Measurements from ENCODE around the gene THAP8.

THAP8 gene

DNA sequence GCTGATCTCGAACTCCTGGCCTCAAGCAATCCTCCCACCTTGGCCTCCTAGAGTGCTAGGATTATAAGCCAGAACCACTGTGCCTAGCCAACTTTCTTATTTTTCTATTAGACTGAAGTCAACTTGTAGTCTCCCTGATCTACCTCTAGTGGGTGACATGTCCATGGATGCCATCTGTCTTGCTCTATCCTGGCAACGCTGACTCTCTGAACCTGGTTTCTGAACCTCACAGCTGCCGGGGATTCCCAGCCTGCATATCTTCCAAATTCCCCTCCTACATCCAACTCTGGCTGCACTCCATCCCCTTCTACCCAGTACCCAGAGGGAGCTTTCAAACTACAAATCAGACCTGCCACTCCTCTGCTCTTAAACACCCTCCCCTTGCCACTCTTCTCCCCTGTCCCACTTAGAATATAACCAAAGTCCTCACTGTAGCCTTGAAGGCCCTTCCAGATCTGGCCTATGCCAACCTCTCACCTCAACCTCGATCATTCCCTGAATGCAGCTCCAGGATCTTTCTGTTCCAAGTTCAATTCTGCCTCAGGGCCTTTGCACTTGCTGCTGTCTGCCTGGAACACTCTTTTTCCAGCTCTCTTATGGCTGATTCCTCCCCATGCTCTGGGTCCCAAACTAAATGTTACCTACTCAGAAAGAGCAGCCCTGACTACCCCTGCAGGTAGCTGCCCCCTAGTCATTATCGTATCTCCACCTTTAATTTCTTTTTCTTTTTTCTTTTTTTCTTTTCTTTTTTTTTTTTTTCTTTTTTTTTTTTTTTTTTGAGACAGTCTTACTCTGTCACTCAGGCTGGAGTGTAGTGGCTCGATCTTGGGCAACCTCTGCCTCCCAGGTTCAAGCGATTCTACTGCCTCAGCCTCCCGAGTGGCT is 23.6 kb downstream of the THAP8 start:
- TF ChIP-seq, protein P1, sequence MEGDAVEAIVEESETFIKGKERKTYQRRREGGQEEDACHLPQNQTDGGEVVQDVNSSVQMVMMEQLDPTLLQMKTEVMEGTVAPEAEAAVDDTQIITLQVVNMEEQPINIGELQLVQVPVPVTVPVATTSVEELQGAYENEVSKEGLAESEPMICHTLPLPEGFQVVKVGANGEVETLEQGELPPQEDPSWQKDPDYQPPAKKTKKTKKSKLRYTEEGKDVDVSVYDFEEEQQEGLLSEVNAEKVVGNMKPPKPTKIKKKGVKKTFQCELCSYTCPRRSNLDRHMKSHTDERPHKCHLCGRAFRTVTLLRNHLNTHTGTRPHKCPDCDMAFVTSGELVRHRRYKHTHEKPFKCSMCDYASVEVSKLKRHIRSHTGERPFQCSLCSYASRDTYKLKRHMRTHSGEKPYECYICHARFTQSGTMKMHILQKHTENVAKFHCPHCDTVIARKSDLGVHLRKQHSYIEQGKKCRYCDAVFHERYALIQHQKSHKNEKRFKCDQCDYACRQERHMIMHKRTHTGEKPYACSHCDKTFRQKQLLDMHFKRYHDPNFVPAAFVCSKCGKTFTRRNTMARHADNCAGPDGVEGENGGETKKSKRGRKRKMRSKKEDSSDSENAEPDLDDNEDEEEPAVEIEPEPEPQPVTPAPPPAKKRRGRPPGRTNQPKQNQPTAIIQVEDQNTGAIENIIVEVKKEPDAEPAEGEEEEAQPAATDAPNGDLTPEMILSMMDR (IDR thresholded peaks at IDR 0.05; ENCODE audit: control insufficient read depth, insufficient read depth, low read depth, low read length, missing control alignments): peak; percentile 35
- DNase-seq (ENCODE audit: low read depth): no peak
- no peak overlapping the region for H3K4me3 ChIP-seq (ENCODE audit: control insufficient read depth, low read depth, low read length)

DNA sequence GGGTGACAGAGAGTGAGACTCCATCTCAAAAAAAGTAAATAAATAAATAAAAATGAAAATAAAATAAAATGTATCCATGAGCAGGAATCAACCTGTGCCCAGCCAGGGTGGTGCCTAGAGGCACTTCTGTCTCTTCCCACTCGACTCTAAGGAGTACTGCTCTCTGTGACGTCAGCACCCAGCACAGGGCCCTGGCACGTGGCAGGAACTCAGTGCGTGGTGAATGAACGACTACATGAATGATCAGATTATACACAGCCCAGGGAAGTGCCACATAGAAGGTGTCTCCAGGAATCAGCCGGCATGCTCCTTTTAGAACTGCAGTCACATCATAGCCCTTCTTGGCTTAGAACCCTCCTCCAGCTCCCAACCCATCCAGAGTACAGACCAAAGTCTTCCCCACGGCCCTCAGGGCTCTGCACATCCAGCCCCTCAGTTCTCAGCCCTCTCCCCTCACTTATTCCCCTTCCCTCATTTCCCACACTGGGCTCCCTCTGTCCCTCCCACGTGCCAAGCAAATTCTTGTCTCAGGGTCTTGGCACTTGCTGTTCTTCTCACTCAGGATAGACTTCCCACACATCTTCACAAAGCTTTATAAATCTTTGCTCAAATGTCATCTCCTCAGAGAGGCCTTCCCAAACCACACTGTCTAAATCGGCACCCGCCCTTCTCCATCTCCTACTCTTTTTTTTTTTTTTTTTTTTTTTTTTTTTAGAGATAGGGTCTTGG is 25.6 kb downstream of the THAP8 start:
- TF ChIP-seq, protein P1 (IDR thresholded peaks at IDR 0.05; ENCODE audit: control insufficient read depth, insufficient read depth, low read depth, low read length, missing control alignments): no peak
- no peak overlapping the region for H3K4me3 ChIP-seq (ENCODE audit: control insufficient read depth, low read depth, low read length)
- no peak for DNase-seq (ENCODE audit: low read depth)

DNA sequence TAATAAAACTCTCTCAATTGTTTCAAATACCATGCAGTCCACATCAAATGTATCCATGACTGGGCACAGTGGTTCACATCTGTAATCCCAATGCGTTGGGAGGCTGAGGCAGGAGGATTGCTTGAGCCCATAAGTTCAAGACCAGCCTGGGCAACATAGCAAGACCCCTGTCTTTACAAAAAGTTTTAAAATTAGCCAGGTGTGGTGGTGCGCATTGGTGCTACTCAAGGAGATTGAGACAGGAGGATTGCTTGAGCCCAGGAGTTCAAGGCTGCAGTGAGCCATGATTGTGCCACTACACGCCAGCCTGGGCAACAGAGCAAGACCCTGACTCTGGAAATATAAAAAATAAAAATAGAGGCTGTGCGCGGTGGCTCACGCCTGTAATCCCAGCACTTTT is 26.4 kb downstream of the THAP8 start:
- H3K4me3 ChIP-seq (ENCODE audit: control insufficient read depth, low read depth, low read length): no peak overlapping the region
- no peak for DNase-seq (ENCODE audit: low read depth)
- TF ChIP-seq, protein P1 (IDR thresholded peaks at IDR 0.05; ENCODE audit: control insufficient read depth, insufficient read depth, low read depth, low read length, missing control alignments): no peak

DNA sequence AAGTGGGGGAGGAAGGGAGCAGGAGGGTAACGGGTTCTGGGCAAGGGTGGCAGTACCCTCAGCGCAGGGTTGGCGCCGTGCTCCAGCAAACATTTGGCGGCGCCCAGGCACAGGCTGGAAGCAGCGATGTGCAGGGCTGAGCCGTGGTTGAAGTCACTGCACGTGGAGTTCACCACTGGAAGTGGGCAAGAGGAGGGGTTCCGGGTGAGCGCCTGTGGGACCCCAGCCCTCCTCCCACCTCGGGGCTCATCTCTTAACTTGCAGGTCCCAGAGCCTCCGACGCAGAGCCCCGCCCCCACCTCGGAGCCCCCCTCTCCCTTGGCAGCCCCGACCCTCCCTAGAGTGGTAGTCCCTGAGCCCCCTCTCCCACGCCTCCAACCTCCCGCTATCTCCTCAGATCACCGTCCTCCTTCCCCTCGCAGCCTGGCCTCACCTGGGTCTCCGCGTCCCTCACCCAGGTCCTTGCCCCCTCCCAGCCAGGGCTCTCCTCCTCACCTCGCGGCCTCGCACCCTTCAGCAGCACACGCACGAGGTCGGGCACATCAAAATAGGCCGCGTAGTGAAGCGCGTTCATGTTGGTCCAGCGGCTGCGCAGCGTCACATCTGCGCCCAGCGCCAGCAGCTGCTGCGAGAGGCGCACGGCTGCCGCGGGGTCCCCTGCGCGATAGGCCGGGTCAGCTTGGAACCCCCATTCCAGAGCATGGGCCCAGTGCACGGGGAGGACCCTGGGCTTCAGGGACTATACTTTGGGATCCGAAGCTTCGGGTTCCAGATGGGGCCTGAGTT is 27.8 kb downstream of the THAP8 start:
- TF ChIP-seq, protein P1 (IDR thresholded peaks at IDR 0.05; ENCODE audit: control insufficient read depth, insufficient read depth, low read depth, low read length, missing control alignments): no peak
- no peak overlapping the region for H3K4me3 ChIP-seq (ENCODE audit: control insufficient read depth, low read depth, low read length)
- DNase-seq (ENCODE audit: low read depth): no peak

DNA sequence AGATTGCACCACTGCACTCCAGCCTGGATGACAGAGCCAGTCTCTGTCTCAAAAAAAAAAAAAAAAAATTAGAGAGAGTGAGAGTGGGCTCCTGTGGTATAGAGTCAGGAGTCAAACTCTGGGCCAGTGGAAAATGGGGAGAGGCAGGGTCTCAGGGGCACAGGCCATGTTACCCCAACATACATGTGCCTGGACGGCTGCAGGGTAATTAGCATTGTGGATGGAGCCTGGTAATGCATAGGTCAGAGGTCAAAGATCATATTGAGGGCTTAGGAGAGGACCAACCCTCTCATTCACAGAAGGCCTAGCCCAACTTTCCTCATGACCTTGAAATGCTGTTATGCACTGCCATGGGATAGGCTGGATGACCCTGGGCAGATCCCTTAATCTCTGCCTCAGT is 28.5 kb downstream of the THAP8 start:
- TF ChIP-seq, protein P1 (IDR thresholded peaks at IDR 0.05; ENCODE audit: control insufficient read depth, insufficient read depth, low read depth, low read length, missing control alignments): no peak
- no peak overlapping the region for H3K4me3 ChIP-seq (ENCODE audit: control insufficient read depth, low read depth, low read length)
- no peak for DNase-seq (ENCODE audit: low read depth)

DNA sequence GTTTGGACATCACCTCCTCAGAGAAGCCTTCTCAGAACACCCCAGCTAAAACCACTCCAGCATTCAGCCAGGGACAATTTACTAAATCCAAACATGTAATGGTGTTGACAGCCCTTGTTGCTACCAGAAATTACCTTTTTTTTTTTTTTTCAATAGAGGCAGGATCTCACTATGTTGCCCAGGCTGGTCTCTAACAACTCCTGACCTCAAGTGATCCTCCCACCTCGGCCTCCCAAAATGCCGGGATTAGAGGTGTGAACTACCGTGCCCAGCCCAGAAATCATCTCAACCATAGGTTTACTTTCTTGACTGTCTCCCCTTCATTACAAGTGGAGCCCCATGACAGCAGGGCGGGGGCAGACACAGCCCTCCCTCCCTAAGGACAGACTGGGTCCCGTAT is 30.7 kb downstream of the THAP8 start:
- TF ChIP-seq, protein P1 (IDR thresholded peaks at IDR 0.05; ENCODE audit: control insufficient read depth, insufficient read depth, low read depth, low read length, missing control alignments): no peak
- H3K4me3 ChIP-seq (ENCODE audit: control insufficient read depth, low read depth, low read length): no peak overlapping the region
- no peak for DNase-seq (ENCODE audit: low read depth)
